ENCODE results near the gene TM4SF1. TPM values are rescaled to one million over a fixed set of nuclear protein-coding genes. Genes with fewer than 3 reads are reported as not detected.
A peak's percentile ranks its signal among the peaks of the same experiment; 100 is the strongest.

Gene TM4SF1
- total RNA-seq, 1 experiment from 2014 or later: 27.7 TPM

DNA sequence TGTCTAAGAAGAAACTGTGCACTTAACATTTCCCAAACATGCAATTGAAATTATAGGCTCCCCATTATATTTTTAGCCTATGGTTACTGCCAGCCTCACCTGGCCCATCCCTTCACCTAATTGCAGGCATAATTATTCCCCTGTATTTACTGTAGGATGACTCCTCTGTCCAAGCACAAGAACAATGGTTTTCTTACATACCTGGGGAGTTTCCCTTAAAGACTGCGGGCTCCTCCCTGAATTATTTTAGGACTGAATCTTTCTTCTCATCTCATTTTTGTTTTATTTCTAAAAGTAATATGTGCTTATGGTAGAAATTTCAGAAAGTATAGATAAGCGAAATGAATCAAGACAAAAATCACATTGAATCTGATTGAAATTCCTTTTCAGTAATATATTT, 11.4 kb downstream of the TM4SF1 start:
- CTCF ChIA-PET: interaction anchor here (5.7 kb wide), 1 partner anchor 14 kb away, joined by 67 read pairs; no protein-coding TSS in a partner anchor
- H3K4me1 Mint-ChIP-seq (ENCODE audit: insufficient read depth, unreplicated experiment): peaks cover 23% of the 10 kb centered on the region
- H3K9me3 Mint-ChIP-seq (ENCODE audit: unreplicated experiment): no peaks in the 10 kb centered on the region
- TF ChIP-seq, protein P1, sequence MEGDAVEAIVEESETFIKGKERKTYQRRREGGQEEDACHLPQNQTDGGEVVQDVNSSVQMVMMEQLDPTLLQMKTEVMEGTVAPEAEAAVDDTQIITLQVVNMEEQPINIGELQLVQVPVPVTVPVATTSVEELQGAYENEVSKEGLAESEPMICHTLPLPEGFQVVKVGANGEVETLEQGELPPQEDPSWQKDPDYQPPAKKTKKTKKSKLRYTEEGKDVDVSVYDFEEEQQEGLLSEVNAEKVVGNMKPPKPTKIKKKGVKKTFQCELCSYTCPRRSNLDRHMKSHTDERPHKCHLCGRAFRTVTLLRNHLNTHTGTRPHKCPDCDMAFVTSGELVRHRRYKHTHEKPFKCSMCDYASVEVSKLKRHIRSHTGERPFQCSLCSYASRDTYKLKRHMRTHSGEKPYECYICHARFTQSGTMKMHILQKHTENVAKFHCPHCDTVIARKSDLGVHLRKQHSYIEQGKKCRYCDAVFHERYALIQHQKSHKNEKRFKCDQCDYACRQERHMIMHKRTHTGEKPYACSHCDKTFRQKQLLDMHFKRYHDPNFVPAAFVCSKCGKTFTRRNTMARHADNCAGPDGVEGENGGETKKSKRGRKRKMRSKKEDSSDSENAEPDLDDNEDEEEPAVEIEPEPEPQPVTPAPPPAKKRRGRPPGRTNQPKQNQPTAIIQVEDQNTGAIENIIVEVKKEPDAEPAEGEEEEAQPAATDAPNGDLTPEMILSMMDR (IDR thresholded peaks at IDR 0.05; ENCODE audit: unreplicated experiment): no peak
- DNase-seq (ENCODE audit: unreplicated experiment): no peak
- H3K36me3 Mint-ChIP-seq (ENCODE audit: insufficient read depth, unreplicated experiment): peaks cover 40% of the 10 kb centered on the region
- POLR2A ChIA-PET: interaction anchor here (1.6 kb wide), 1 partner anchor 19 kb away, joined by 6 read pairs; no protein-coding TSS in a partner anchor
- H3K4me3 Mint-ChIP-seq (ENCODE audit: unreplicated experiment): no peak overlapping the region
- peak overlapping the region; percentile 77 for H3K27ac Mint-ChIP-seq (ENCODE audit: low read depth, unreplicated experiment)
- H3K27me3 Mint-ChIP-seq (ENCODE audit: insufficient read depth, unreplicated experiment): no peaks in the 10 kb centered on the region
- intact Hi-C loops (cut with micrococcal nuclease): no loop called here
- BruUV-seq (replicated peaks): no TSS peak

DNA sequence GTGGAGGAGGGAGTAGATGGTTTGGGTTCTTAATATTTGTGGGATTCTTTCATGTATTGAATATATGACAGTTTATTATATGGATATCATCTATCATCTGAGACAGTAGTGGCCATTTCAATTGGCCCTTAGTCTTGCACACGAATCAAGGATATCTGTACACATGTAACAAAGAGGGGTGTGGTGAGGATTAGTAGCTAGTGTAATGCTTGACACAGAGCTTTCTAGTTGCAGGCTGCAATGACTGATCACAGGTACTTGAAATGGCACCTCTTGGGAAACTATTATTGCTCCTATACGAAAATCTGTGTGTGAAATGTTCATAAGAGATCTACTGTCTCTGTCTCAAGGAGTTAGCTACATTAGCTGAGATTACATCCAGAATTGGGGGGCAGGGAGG, 12.8 kb downstream of the TM4SF1 start:
- TF ChIP-seq, protein P1 (IDR thresholded peaks at IDR 0.05; ENCODE audit: unreplicated experiment): no peak
- CTCF ChIA-PET: interaction anchor here (0.6 to 5.7 kb wide), 4 partner anchors 8 to 24 kb away, joined by 3 to 67 read pairs (median 4); no protein-coding TSS in a partner anchor

DNA sequence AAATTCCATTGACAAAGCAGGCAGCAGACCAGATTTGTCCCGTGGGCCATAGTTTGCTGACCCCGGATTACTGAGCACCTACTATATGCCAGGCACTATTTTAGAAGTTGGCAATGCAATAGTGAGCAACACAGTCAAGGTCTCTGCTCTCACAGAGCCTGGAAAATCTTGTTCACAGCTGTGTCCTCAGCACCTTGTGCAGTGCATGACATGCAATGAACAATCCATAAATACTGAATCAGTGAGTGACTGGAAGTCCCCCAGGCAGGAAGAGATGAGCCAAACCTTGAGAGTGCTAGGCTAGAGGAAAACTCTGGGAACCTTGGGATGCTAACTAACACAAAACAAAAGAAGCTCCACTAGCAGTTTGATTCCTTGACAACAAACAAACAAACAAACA, 14.4 kb downstream of the TM4SF1 start:
- no peak overlapping the region for H3K4me3 Mint-ChIP-seq (ENCODE audit: unreplicated experiment)
- H3K36me3 Mint-ChIP-seq (ENCODE audit: insufficient read depth, unreplicated experiment): peaks cover 14% of the 10 kb centered on the region
- H3K27ac Mint-ChIP-seq (ENCODE audit: low read depth, unreplicated experiment): no peak overlapping the region
- TF ChIP-seq, protein P1 (IDR thresholded peaks at IDR 0.05; ENCODE audit: unreplicated experiment): no peak
- H3K9me3 Mint-ChIP-seq (ENCODE audit: unreplicated experiment): no peaks in the 10 kb centered on the region
- CTCF ChIA-PET: interaction anchor here (0.6 to 5.7 kb wide), 4 partner anchors 11 to 167 kb away, joined by 3 to 67 read pairs (median 4); no protein-coding TSS in a partner anchor
- intact Hi-C loops (cut with micrococcal nuclease): no loop called here
- no TSS peak for BruUV-seq (replicated peaks)
- POLR2A ChIA-PET: interaction anchor here (1.0 kb wide), 1 partner anchor 14 kb away, joined by 3 read pairs; the partner anchor contains the start of gene TM4SF1
- DNase-seq (ENCODE audit: unreplicated experiment): no peak
- peaks cover 13% of the 10 kb centered on the region for H3K4me1 Mint-ChIP-seq (ENCODE audit: insufficient read depth, unreplicated experiment)
- H3K27me3 Mint-ChIP-seq (ENCODE audit: insufficient read depth, unreplicated experiment): no peaks in the 10 kb centered on the region

More for the DNA sequence above, 12.8 kb downstream of the TM4SF1 start:
- Mint-ChIP-seq H3K4me1 (ENCODE audit: insufficient read depth, unreplicated experiment) (peaks cover 22% of the 10 kb centered on the region), H3K36me3 (ENCODE audit: insufficient read depth, unreplicated experiment) (peaks cover 30% of the 10 kb centered on the region), H3K4me3 (ENCODE audit: unreplicated experiment) (no peak overlapping the region), H3K9me3 (ENCODE audit: unreplicated experiment) (no peaks in the 10 kb centered on the region), H3K27me3 (ENCODE audit: insufficient read depth, unreplicated experiment) (no peaks in the 10 kb centered on the region), H3K27ac (ENCODE audit: low read depth, unreplicated experiment) (no peak overlapping the region)
- no peak for DNase-seq (ENCODE audit: unreplicated experiment)
- intact Hi-C loops (cut with micrococcal nuclease): no loop called here
- BruUV-seq (replicated peaks): no TSS peak
- POLR2A ChIA-PET: interaction anchor here (0.6 to 1.7 kb wide), 5 partner anchors 9 to 204 kb away, joined by 3 to 6 read pairs (median 4); no protein-coding TSS in a partner anchor

DNA sequence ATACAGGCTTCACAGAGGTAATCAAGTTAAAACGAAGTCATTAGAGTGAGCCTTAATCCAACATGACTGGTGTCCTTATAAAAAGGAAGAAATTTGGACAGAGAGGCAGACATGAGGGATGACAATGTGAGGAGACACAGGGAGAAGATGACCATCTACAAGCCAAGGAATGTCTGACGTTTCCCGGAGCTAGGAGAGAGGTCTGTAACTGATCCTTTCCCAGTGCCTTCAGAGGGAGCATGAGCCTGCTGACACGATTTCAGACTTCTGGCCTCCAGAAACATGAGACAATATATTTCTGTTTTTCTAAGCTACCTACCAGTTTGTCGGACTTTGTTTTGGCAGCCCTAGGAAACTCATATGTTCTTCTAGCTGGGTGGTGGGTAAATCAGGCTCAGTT, 15.1 kb downstream of the TM4SF1 start:
- Mint-ChIP-seq H3K27me3 (ENCODE audit: insufficient read depth, unreplicated experiment) (no peaks in the 10 kb centered on the region), H3K36me3 (ENCODE audit: insufficient read depth, unreplicated experiment) (peaks cover 7% of the 10 kb centered on the region), H3K27ac (ENCODE audit: low read depth, unreplicated experiment) (no peak overlapping the region), H3K9me3 (ENCODE audit: unreplicated experiment) (no peaks in the 10 kb centered on the region), H3K4me3 (ENCODE audit: unreplicated experiment) (no peak overlapping the region), H3K4me1 (ENCODE audit: insufficient read depth, unreplicated experiment) (peaks cover 11% of the 10 kb centered on the region)
- CTCF ChIA-PET: interaction anchor here (0.6 to 5.7 kb wide), 3 partner anchors 10 to 168 kb away, joined by 3 to 67 read pairs (median 6); no protein-coding TSS in a partner anchor
- TF ChIP-seq, protein P1 (IDR thresholded peaks at IDR 0.05; ENCODE audit: unreplicated experiment): no peak
- DNase-seq (ENCODE audit: unreplicated experiment): no peak
- intact Hi-C loops (cut with micrococcal nuclease): no loop called here
- no TSS peak for BruUV-seq (replicated peaks)
- POLR2A ChIA-PET: interaction anchor here (0.6 to 1.2 kb wide), 3 partner anchors 8 to 926 kb away, joined by 3 read pairs; partner anchors contain the start of gene TM4SF1

All from MCF 10A (cell line).